Measurements from ENCODE around the gene USHBP1.

The USHBP1 gene

GRCh38 chr19:17211547-17212446 lies 52.7 kb downstream of the USHBP1 start:
- no peak for DNase-seq (ENCODE audit: low read depth, low spot score)

- DNase-seq (ENCODE audit: low read depth, low spot score), result no peak
Measured at GRCh38 chr19:17210296-17210695, 54.2 kb downstream of the USHBP1 start.

- no peak for DNase-seq (ENCODE audit: low read depth, low spot score)
Measured at GRCh38 chr19:17209126-17210036, 55.2 kb downstream of the USHBP1 start.

GRCh38 chr19:17206736-17207581 lies 57.6 kb downstream of the USHBP1 start:
- DNase-seq (ENCODE audit: low read depth, low spot score), result no peak

GRCh38 chr19:17205237-17206140 lies 59.1 kb downstream of the USHBP1 start:
- no peak for DNase-seq (ENCODE audit: low read depth, low spot score)

- no peak for DNase-seq (ENCODE audit: low read depth, low spot score)
Measured at GRCh38 chr19:17202713-17203112, 61.8 kb downstream of the USHBP1 start.

GRCh38 chr19:17202249-17202648 lies 62.3 kb downstream of the USHBP1 start:
- DNase-seq (ENCODE audit: low read depth, low spot score), result no peak

- DNase-seq (ENCODE audit: low read depth, low spot score), result no peak
Measured at GRCh38 chr19:17200408-17201079, 64.0 kb downstream of the USHBP1 start.
